NOMO-1 treated with DMSO at 0.1 percent for 48 hours (cell line): ENCODE results near the gene USP9Y.
"Not testable (repeated sequence)": the region's sequence is repeated elsewhere in the genome, so short reads cannot be mapped to it uniquely, and the experiment has no call there.

ENCODE experiments used
- DNase-seq: peaks from one replicate; lab custom pipeline; 2025; ENCODE audit not compliant: unreplicated experiment; lab: John Stamatoyannopoulos, UW

USP9Y gene, protein sequence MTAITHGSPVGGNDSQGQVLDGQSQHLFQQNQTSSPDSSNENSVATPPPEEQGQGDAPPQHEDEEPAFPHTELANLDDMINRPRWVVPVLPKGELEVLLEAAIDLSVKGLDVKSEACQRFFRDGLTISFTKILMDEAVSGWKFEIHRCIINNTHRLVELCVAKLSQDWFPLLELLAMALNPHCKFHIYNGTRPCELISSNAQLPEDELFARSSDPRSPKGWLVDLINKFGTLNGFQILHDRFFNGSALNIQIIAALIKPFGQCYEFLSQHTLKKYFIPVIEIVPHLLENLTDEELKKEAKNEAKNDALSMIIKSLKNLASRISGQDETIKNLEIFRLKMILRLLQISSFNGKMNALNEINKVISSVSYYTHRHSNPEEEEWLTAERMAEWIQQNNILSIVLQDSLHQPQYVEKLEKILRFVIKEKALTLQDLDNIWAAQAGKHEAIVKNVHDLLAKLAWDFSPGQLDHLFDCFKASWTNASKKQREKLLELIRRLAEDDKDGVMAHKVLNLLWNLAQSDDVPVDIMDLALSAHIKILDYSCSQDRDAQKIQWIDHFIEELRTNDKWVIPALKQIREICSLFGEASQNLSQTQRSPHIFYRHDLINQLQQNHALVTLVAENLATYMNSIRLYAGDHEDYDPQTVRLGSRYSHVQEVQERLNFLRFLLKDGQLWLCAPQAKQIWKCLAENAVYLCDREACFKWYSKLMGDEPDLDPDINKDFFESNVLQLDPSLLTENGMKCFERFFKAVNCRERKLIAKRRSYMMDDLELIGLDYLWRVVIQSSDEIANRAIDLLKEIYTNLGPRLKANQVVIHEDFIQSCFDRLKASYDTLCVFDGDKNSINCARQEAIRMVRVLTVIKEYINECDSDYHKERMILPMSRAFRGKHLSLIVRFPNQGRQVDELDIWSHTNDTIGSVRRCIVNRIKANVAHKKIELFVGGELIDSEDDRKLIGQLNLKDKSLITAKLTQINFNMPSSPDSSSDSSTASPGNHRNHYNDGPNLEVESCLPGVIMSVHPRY (N-terminal part only)

DNA sequence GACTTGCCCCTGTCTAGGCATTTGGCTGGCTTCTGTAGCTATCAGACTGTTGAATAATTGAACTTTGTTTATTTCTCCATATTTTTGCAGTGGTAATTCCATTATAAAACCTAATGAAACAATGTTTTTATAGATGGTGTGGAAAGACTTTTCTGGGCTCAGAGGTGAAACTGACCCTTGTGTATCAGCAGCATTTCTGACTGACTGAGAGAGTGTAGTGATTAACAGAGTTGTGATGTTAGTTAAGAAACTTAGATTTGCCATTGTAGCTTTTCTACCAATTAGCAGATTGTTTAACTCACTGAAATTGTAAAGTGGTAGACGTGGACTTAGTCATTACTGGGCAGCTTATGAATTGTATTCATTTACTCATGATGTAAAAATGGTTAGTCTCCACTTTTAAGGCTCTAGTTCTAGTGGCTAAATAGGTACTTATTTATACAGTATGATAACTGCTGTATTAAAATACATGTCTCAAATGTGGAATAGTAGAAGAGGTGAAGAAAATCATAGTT lies at the start of gene USP9Y:
Gene USP9Y (plus strand): TSS at position 51 of the 515 bp plus-strand sequence. CDS start 8,217 bp downstream, outside the sequence.
- no peak for DNase-seq

DNA sequence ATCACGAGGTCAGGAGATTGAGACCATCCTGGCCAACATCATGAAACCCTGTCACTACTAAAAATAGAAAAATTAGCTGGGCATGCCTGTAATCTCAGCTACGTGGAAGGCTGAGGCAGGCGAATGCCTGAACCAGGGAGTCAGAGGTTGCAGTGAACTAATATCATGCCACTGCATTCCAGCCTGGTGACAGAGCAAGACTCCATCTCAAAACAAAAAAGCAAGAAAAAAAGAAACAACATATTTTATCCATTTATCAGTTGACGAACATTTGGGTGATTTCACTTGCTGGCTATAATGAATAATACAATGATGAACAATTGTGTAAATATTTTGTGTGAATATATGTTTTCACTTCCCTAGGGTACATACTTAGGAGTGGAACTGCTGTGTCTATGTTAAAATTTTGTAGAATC lies 49.4 kb upstream of the USP9Y start:
- no peak for DNase-seq

- DNase-seq: no peak
These were observed 39.0 kb upstream of the USP9Y start for GRCh38 chrY:12661745-12662681.

GRCh38 chrY:12662745-12663591 lies 38.1 kb upstream of the USP9Y start:
- DNase-seq: no peak

DNA sequence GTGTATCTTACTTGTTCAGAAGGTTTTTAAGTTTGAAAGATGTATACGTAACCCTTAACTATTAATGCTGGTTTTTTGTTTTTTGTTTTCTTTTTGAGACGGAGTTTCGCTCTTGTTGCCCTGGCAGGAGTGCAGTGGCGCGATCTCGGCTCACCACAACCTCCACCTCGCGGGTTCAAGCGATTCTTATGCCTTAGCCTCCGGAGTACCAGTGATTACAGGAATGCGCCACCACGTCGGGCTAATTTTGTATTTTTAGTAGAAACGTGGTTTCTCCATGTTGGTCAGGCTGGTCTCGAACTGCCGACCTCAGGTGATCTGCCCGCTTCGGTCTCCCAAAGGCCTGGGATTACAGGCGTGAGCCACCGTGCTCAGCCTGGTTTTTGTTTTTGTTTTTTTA lies 37.2 kb upstream of the USP9Y start:
- not testable (repeated sequence) for DNase-seq

DNA sequence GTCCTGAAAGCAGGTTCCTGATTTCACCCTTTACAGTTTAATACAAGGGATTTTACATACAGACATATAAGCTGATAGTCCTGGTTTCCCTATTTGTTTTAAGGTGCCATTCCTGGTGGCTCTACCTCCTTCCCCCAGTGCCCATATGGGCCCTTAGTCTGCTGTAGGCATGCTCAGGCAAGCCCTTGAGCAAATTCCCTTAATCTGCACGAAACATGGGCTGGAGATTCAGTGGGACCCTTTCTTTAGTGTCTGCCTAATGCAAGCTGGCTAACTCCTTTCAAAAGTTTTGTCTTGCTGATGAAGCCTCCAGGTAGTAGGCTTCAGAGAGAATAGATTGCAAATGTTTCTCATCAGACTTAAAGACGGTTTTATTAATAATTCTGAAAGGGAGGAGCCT lies 22.9 kb upstream of the USP9Y start:
- DNase-seq: no peak

DNA sequence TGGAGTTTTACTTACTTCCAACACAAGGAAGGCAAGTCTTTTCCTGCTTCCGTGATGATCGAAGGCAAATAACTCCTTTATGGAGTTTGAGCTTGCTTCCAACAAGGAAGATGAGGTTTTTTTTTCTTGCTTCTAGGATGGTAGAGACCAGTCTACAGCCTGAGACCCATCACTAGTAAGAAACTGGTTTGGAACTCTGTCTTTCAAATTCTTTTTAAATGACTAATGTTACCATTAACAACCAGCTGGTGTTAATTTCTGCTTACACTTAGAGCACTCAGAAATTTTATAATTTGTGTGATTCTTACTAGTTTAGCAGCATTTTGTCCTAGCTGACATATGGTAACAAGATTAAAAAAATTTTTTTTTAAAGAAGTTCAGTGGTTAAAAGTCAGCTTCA lies 19.5 kb upstream of the USP9Y start:
- DNase-seq: no peak

- DNase-seq: no peak
These were observed 12.7 kb upstream of the USP9Y start for GRCh38 chrY:12688337-12688736.

- DNase-seq: no peak
These were observed 944 bp upstream of the USP9Y start for GRCh38 chrY:12700087-12700486.

DNA sequence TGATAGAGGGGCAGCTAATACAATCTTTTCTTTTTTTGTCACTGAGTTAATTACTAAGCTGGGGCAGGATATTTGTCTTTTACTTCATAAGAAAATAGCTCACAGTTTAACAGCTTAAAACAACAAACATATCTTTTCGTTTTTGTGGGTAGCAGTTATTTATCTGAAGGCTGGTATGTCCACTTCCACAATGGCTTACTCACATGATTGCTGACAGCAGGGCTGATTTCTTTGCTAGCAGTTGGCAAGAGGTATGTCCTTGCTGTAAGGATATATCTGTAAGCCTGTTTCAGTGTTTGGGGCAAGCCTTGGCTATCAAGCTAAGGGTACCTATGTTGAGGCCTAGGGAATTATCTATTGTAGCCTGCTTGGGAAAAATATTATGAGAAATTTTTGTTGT lies 1.1 kb downstream of the USP9Y start:
- no peak for DNase-seq

- no peak for DNase-seq
These were observed 9.4 kb downstream of the USP9Y start for GRCh38 chrY:12710460-12710859.

DNA sequence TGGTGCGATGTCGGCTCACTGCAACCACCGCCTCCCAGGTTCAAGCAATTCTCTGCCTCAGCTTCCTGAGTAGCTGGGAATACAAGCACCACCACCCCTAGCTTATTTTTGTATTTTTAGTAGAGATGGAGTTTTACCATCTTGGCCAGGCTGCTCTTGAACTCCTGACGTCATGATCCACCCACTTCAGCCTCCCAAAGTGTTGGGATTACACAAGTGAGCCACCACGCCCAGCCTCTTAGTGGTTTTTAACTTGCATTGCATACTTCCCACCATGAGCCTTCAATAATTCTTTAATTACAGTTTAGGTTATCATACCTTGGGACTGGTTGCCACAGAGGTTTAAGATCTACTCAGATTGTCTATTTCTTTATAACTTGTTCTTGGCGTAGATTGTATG lies 14.3 kb downstream of the USP9Y start:
- DNase-seq: no peak

GRCh38 chrY:12729746-12730145 lies 28.7 kb downstream of the USP9Y start:
- no peak for DNase-seq

DNA sequence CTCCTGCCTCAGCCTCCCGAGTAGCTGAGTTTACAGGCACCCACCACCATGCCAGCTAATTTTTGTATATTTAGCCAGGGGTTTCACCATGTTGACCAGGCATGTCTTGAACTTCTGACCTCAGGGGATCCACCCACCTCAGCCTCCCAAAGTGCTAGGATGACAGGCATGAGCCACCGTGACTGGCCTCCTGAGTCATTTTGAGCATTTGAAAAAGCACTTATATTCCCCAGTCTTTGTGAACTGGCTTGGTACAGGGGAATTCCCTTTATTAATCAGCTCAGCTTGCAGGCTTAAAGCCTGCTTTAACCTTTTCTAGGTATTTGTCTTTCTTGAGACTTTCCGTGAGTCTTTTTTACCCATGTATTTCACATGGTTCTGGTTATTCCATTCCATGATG lies 32.6 kb downstream of the USP9Y start:
- no peak for DNase-seq

DNA sequence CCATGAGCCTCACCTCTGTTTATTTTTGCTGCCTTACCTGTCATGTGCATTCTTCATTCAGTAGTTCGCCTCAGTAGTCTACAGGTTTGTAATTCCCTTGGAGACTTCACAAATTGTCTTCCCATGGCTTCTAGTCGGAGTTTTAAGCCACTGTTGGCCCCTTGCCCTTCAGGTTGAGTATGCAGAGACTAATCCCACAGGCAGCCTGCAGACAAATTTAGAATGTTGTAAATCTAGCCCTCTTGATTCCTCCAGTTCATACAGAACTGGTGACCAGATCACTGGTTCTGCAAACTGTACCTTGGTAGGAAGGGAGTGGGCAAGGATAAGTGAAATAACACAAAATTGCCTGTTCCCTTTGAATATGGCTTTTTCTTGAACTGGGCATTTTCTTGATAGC lies 33.0 kb downstream of the USP9Y start:
- no peak for DNase-seq

GRCh38 chrY:12741414-12741813 lies 40.4 kb downstream of the USP9Y start:
- no peak for DNase-seq

GRCh38 chrY:12742725-12743124 lies 41.7 kb downstream of the USP9Y start:
- no peak for DNase-seq

GRCh38 chrY:12744091-12744490 lies 43.1 kb downstream of the USP9Y start:
- DNase-seq: no peak

DNA sequence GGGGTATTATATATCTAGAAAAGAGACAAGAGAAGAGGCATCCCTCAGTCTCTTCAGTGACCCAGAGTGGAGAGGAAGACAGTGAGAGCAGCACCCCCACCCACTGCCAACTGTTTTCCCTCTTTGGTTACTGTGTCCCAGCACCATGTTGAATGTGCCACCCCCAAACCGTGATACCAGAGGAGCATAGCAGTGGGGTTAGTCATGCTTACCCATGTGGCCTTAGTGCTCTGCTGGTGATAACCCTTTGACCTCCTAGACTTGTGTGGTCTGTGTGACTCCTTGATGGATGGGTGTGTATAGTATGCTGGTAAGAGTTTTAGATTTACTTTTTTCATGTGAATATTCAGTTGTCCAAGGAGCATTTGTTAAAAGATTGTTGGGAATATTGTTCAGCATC lies 48.3 kb downstream of the USP9Y start:
- no peak for DNase-seq

DNA sequence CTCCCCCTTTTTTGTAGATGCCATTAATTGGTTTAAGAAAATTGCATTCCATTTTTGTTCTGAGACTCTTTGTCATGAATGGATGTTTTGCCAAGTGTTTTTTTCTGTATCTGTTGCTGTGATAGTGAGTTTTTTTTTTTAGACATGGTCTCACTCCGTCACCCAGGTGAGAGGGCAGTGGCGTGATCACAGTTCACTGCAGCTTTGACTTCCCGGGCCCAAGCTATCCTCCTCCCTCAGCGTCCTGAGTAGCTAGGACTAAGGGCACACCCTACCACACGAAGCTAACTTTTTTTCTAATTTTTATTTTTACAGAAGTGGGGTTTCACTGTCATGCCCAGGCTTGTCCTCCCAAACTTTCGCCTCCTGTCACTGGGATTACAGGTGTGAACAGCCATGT lies 51.8 kb downstream of the USP9Y start:
- no peak for DNase-seq
